HL-60 (cell line): ENCODE results near the gene HSDL2.
"Not testable (repeated sequence)": the region's sequence is repeated elsewhere in the genome, so short reads cannot be mapped to it uniquely, and the experiment has no call there.

Source experiments
- CTCF ChIP-seq: IDR thresholded peaks from one replicate; pipeline ENCODE4 v1.5.1; 2011; ENCODE audit warnings: low read length, control low read depth, inconsistent platforms; ENCODE audit not compliant: insufficient read depth
- POLR2AphosphoS5 ChIP-seq: IDR thresholded peaks from 2 replicates; pipeline ENCODE4 v1.6.1; 2012; ENCODE audit warnings: low read depth
- SPI1 ChIP-seq: IDR thresholded peaks from 2 replicates; pipeline ENCODE4 v1.6.1; 2012; ENCODE audit warnings: low read depth, mild to moderate bottlenecking, borderline replicate concordance

GRCh38 chr9:112512377-112512776 is 132.5 kb downstream of the HSDL2 start:
- not testable (repeated sequence) for TF ChIP-seq CTCF, POLR2AphosphoS5, SPI1
